H1 (cell line): ENCODE results near the gene MREG. TPM values are rescaled to one million over a fixed set of nuclear protein-coding genes. Genes with fewer than 3 reads are reported as not detected.

Experiments
- CHD7 ChIP-seq: fragments of 300-600 bp; sonication (generic); IDR thresholded peaks from 2 replicates; pipeline ENCODE4 v1.7.1; 2012; ENCODE audit warnings: low read length, moderate library complexity, mild to moderate bottlenecking, inconsistent platforms; ENCODE audit not compliant: insufficient replicate concordance
- GTF2F1 ChIP-seq: IDR thresholded peaks from 2 replicates; pipeline ENCODE4 v1.6.1; 2012; ENCODE audit warnings: low read depth, low read length, improper control_type of control experiment, borderline replicate concordance
- polyA plus RNA-seq, 7 experiments: library from polyadenylated mRNA; depleted of rRNA in 3 of 7; stranded (reverse) in 5 of 7; unstranded in 2 of 7; fragments of >200 nt in 5 of 7; fragments of 200-250 nt in 2 of 7; gene quantifications; 1 replicate in 5 of 7; 2 replicates in 1 of 7; 4 replicates in 1 of 7; pipeline versions ENCODE4 v1.2.1 to v1.2.3, GENCODE V29; 2011 to 2013; ENCODE audit warnings: missing spikeins in 2 of 7, mixed read lengths in 2 of 7
- total RNA-seq: library from RNA; stranded (reverse); fragmentation: NEBNext Ultra II Directional; extraction: Animal tissue kit (Norgen Biotek cat#: 25700); gene quantifications from 2 replicates; pipeline ENCODE4 v1.2.1, GENCODE V29; 2021

The MREG gene
- total and polyA plus RNA-seq, 2 of the 8 experiments (the other 6 are each of a cell fraction or from before 2014, with no cell fraction given): 7.5 to 31.9 TPM

GRCh38 chr2:216039918-216040317 lies 26.6 kb upstream of the MREG start (continued):
- TF ChIP-seq CHD7 (no peak), GTF2F1 (no peak)
- TF ChIP-seq, all 59 proteins: peak for 0
